LNCAP (cell line): ENCODE results near the gene CASK.

ENCODE experiments used
- TF ChIP-seq, protein P1 (sequence below): fragments of 450-650 bp; IDR thresholded peaks from 2 replicates; pipeline ENCODE4 v1.5.1; 2017; ENCODE audit warnings: mild to moderate bottlenecking

CASK gene

DNA sequence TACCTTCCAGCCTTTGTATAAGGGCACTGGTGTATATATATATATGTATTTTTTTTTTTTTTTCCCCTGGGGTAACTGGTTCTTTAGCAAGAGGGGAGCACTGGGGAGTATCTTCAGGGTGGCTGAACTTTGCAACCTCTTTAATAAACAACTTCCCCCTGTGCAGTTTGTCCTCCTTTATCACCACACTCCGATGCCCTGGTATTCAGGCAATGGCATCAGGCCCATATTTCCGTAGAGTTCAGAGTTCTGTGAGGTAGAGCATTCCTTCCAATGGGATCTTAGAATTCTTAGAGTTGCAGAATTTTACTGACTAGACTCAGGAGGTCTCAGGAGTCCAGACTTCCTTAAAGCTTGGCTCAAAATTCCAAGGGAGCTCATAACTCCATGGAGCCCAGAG, 451.6 kb downstream of the CASK start:
- TF ChIP-seq, protein P1, sequence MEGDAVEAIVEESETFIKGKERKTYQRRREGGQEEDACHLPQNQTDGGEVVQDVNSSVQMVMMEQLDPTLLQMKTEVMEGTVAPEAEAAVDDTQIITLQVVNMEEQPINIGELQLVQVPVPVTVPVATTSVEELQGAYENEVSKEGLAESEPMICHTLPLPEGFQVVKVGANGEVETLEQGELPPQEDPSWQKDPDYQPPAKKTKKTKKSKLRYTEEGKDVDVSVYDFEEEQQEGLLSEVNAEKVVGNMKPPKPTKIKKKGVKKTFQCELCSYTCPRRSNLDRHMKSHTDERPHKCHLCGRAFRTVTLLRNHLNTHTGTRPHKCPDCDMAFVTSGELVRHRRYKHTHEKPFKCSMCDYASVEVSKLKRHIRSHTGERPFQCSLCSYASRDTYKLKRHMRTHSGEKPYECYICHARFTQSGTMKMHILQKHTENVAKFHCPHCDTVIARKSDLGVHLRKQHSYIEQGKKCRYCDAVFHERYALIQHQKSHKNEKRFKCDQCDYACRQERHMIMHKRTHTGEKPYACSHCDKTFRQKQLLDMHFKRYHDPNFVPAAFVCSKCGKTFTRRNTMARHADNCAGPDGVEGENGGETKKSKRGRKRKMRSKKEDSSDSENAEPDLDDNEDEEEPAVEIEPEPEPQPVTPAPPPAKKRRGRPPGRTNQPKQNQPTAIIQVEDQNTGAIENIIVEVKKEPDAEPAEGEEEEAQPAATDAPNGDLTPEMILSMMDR: no peak

DNA sequence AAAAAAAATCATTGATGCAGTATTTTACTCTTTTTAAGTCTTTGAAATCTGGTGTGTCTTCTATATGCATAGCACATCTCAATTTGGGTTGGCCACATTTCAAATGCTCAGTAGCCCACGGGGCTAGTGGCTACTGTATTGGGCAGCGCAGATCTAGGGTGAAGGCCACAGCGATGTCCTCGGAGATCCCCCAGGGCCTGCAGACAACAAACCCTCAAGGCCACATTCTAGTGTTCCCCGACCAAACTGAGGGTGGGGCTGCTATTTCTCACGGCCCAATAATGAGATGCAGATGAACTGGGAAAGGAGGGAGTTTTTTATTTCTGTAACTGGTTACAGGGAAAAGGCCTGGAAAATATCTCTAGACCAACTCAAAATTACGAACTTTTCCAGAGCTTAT, 452.6 kb downstream of the CASK start:
- TF ChIP-seq, protein P1: no peak

DNA sequence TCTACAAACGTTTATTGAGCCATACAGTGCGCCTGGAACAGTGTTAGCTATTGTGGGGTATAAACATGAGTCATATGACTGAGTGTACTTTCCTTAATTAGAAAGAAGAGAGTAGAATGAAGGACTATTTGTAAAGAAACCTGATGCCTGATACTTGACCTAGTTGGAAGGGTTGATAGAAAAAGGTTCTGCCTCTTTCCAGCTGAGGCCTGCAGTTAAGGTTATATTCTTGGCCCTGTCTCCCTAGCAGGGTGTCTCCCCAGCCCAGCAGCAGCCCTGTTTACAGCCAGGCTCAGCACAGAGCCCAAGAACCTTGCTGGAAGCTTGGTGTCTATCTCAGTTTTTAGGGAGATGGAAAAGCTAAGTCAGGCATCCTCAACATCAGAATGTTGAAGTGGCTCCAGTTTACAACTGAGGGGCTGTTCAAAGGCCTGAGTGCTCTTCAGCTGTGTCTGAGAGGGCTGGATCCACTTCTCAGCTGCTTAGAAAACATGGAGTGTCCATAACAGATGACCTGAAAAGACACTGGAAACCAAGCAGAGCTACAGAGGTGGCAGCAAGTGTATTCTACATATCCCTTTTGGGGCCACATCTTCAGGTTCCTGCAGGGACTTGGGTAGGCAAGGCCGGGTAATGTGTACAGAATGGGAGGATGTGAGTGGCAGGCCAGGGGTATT, 454.6 kb downstream of the CASK start:
- TF ChIP-seq, protein P1: no peak
